Upper lobe of right lung (tissue), 1 donor: ENCODE results near the gene CFH. TPM values are rescaled to one million over a fixed set of nuclear protein-coding genes. Genes with fewer than 3 reads are reported as not detected.

Experiments used
- ATAC-seq: fragments of 200-7000 bp; cut with Tn5 transposase; one replicate; pipeline ENCODE4 v1.9.1; 2020; ENCODE audit warnings: mild to moderate bottlenecking, moderate library complexity
- DNase-seq: peaks from one replicate; pipeline ENCODE4 v3.0.0-alpha.2; 2020
- H3K27ac ChIP-seq: fragments of 200-600 bp; one replicate; pipeline ENCODE4 v1.8.0; 2022
- H3K27me3 ChIP-seq: fragments of 200-600 bp; one replicate; pipeline ENCODE4 v1.8.0; 2022; ENCODE audit warnings: mild to moderate bottlenecking
- H3K36me3 ChIP-seq: fragments of 200-600 bp; one replicate; pipeline ENCODE4 v1.8.0; 2022
- H3K4me1 ChIP-seq: fragments of 200-600 bp; one replicate; pipeline ENCODE4 v1.8.0; 2022
- H3K4me3 ChIP-seq: fragments of 200-600 bp; one replicate; pipeline ENCODE4 v1.8.0; 2022; ENCODE audit warnings: mild to moderate bottlenecking
- H3K9me3 ChIP-seq: fragments of 200-600 bp; one replicate; pipeline ENCODE4 v1.8.0; 2022
- intact Hi-C: fragments of 100-400 bp; cut with DNase I; formaldehyde crosslinking; loops from one replicate; pipeline ENCODE4 v1.11.0; 2022
- total RNA-seq: library from RNA; stranded (reverse); fragmentation: NEBNext Ultra II Directional; extraction: Animal tissue kit (Norgen Biotek cat#: 25700); gene quantifications from one replicate; pipeline ENCODE4 v1.2.1, GENCODE V29; 2021
- TF ChIP-seq, protein P1 (sequence below): fragments of 200-600 bp; IDR thresholded peaks from one replicate; pipeline ENCODE4 v1.8.0; 2022; ENCODE audit warnings: antibody characterized with exemption
- donor health status: DM: no; HTN: yes; CAD: no; lungs with severe emphysema.

Gene CFH
- total RNA-seq, 1 donor from 2014 or later: 78.5 TPM

DNA sequence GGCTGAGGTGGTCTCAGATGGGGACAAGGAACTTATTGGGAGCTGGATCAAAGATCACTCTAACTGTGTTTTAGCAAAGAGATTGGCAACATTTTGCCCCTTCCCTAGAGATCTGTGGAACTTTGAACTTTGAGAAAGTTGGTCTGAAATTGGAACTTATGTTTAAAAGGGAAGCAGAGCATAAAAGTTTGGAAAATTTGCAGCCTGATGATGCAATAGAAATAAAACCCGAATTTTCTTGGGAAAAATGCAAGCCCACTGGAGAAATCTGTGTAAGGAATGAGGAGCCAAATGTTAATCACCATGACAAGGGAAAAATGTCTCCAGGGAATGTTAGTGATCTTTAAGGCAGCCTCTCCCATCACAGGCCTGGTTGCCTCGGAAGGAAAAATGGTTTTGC is 17.2 kb downstream of the CFH start:
- DNase-seq (no peak), ATAC-seq (no peak)
- Histone ChIP-seq H3K9me3 (no peaks in the 10 kb centered on the region), H3K27me3 (no peaks in the 10 kb centered on the region), H3K4me1 (no peaks in the 10 kb centered on the region), H3K36me3 (no peaks in the 10 kb centered on the region), H3K27ac (no peak overlapping the region), H3K4me3 (no peak overlapping the region)
- TF ChIP-seq, protein P1, sequence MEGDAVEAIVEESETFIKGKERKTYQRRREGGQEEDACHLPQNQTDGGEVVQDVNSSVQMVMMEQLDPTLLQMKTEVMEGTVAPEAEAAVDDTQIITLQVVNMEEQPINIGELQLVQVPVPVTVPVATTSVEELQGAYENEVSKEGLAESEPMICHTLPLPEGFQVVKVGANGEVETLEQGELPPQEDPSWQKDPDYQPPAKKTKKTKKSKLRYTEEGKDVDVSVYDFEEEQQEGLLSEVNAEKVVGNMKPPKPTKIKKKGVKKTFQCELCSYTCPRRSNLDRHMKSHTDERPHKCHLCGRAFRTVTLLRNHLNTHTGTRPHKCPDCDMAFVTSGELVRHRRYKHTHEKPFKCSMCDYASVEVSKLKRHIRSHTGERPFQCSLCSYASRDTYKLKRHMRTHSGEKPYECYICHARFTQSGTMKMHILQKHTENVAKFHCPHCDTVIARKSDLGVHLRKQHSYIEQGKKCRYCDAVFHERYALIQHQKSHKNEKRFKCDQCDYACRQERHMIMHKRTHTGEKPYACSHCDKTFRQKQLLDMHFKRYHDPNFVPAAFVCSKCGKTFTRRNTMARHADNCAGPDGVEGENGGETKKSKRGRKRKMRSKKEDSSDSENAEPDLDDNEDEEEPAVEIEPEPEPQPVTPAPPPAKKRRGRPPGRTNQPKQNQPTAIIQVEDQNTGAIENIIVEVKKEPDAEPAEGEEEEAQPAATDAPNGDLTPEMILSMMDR: no peak
- intact Hi-C loops: no loop called here

DNA sequence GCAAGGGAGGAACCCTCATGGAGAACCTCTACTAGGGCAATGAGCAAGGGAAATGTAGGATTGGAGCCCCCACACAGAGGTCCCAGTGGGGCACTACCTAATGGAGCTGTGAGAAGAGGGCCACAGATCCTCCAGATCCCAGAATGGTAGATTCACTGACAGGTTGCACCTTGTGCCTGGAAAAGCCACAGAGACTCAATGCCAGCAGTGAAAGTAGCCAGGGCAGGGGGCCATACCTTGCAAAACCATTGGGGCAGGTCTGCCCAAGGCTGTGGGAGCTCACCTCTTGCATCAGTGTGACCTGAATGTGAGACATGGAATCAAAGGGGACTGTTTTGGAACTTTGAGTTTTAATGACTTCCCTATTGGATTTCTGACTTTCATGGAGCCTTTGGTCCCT is 17.9 kb downstream of the CFH start:
- TF ChIP-seq, protein P1: no peak
- no peaks in the 10 kb centered on the region for H3K36me3 ChIP-seq
- H3K27me3 ChIP-seq: no peaks in the 10 kb centered on the region
- no peak overlapping the region for H3K4me3 ChIP-seq
- H3K9me3 ChIP-seq: no peaks in the 10 kb centered on the region
- intact Hi-C loops: no loop called here
- H3K27ac ChIP-seq: no peak overlapping the region
- DNase-seq: no peak
- ATAC-seq: no peak
- no peaks in the 10 kb centered on the region for H3K4me1 ChIP-seq

DNA sequence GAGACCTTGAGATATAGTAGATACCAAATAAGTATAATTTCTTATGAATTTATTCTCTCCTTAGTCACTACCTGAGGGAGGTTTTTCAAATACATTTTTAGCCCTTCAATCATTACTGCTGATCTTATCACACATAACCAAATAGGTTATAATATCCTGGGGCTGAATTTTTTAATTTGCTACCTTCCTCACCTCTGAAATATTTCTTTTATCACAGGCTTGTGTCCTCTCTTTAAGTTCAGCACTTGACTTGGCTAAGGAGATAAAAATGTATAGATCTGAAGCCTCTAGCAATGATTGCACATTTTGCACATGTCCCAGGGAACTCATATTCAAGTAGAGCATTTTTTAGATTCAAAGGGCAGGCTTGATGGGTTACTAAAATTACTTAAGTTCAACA is 23.1 kb downstream of the CFH start:
- TF ChIP-seq, protein P1: no peak
- intact Hi-C loops: no loop called here
- no peak overlapping the region for H3K4me3 ChIP-seq
- H3K9me3 ChIP-seq: no peaks in the 10 kb centered on the region
- H3K36me3 ChIP-seq: no peaks in the 10 kb centered on the region
- no peaks in the 10 kb centered on the region for H3K4me1 ChIP-seq
- DNase-seq: no peak
- no peak overlapping the region for H3K27ac ChIP-seq
- H3K27me3 ChIP-seq: no peaks in the 10 kb centered on the region
- no peak for ATAC-seq

DNA sequence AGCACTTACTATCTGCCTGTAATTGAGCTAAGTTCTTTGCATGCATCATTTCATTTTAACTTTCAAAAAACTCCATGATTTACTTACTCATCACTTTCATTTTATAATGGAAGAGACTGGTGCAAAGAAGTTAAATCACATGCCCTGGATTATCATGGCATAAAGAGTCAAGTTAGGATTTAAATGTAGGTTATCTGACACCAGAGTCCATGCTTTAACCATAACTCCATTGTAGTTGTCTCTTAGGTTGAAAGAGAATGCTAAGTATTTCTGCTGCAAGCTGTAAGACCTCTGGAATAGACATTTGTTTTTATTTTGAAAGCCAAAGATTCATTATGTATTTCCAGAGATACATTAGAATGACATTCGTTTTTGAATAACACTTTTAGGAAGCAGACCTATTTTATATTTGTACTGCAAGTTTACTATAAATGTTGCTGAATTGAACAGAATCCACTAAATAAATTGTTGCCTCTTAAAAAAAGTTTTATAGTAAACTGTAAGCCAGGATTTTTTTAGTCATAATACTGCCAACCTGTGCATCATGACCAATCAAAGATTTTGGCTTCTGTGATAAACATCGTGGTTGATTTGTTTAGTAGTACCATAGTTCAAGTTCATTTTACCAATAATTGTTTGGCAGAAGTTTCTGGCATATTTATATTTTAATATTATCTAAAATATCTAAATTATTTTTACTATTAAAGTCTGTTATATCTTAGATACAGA is 26.1 kb downstream of the CFH start:
- H3K36me3 ChIP-seq: no peaks in the 10 kb centered on the region
- TF ChIP-seq, protein P1: no peak
- no peak overlapping the region for H3K4me3 ChIP-seq
- intact Hi-C loops: no loop called here
- ATAC-seq (no peak), DNase-seq (no peak)
- no peaks in the 10 kb centered on the region for H3K4me1 ChIP-seq
- H3K9me3 ChIP-seq: no peaks in the 10 kb centered on the region
- no peaks in the 10 kb centered on the region for H3K27me3 ChIP-seq
- H3K27ac ChIP-seq: no peak overlapping the region

DNA sequence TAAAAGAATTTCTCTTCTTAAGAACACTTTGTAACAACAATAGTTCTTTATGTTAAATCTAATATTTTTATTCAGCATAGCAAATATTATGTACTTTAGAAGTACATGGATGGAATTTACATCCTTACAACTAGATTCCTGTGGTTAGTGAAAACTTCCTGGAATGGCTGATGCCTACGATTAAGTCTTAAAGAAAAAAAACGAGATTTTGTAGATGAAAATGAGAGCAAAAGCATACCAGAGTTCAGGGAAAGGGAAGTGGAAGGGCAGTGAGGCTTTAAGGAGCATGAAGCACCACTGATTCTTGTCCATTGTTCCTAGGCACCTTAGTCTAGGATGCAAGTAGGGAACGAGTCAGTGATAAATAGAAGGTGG is 26.7 kb downstream of the CFH start:
- Histone ChIP-seq H3K4me1 (no peaks in the 10 kb centered on the region), H3K9me3 (no peaks in the 10 kb centered on the region), H3K27ac (no peak overlapping the region), H3K4me3 (no peak overlapping the region), H3K27me3 (no peaks in the 10 kb centered on the region), H3K36me3 (no peaks in the 10 kb centered on the region)
- intact Hi-C loops: no loop called here
- ATAC-seq (no peak), DNase-seq (no peak)
- TF ChIP-seq, protein P1: no peak

DNA sequence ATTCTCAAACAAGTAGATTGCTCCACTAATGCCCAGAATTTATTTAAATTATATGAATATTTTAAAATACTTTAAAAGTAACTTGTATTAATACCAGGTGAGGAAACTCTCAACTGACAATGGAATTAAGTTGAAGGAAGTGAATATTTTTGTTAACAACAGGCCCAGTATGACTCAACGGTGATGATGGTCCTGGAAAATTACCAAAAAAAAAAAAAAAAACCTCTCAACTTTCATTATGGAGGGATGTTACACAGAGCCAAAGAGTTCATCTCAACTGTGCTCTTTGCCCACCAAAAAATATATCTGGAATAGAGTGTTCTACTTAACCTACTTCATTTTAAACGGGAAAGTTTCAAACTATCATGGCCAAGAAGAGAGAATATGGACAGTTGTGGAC is 28.3 kb downstream of the CFH start:
- TF ChIP-seq, protein P1: no peak
- Histone ChIP-seq H3K4me1 (no peaks in the 10 kb centered on the region), H3K9me3 (no peaks in the 10 kb centered on the region), H3K4me3 (no peak overlapping the region), H3K27me3 (no peaks in the 10 kb centered on the region), H3K36me3 (no peaks in the 10 kb centered on the region), H3K27ac (no peak overlapping the region)
- ATAC-seq: no peak
- intact Hi-C loops: no loop called here
- DNase-seq: no peak
